Activated CD4-positive, alpha-beta T cell treated with anti-CD3 and anti-CD28 coated beads, Interleukin-2, amount 50 U/mL, for 16 hours (primary cell): ENCODE data around the gene MTCL3.

Source experiments
- DNase-seq: peaks from one replicate; pipeline ENCODE4 v3.0.0-alpha.2; 2020

MTCL3 gene

GRCh38 chr6:127518710-127519468 lies at the start of gene MTCL3:
TSS of gene MTCL3 (minus strand) at chr6:127519335.
- DNase-seq: peak; percentile 77

GRCh38 chr6:127567476-127567875 lies 48.3 kb upstream of the MTCL3 start:
- DNase-seq: no peak

GRCh38 chr6:127566651-127567050 lies 47.5 kb upstream of the MTCL3 start:
- DNase-seq: no peak

- no peak for DNase-seq
These were observed 47.0 kb upstream of the MTCL3 start for GRCh38 chr6:127566119-127566518.

GRCh38 chr6:127564761-127565160 lies 45.6 kb upstream of the MTCL3 start:
- DNase-seq: no peak

- no peak for DNase-seq
These were observed 42.5 kb upstream of the MTCL3 start for GRCh38 chr6:127561660-127562059.

- DNase-seq: peak; percentile 47
These were observed 35.4 kb upstream of the MTCL3 start for GRCh38 chr6:127554435-127555006.

- DNase-seq: no peak
These were observed 31.3 kb upstream of the MTCL3 start for GRCh38 chr6:127550403-127550802.

GRCh38 chr6:127547904-127548649 lies 28.9 kb upstream of the MTCL3 start:
- DNase-seq: no peak

- DNase-seq: peak; percentile 14
These were observed 28.1 kb upstream of the MTCL3 start for GRCh38 chr6:127547215-127547614.

GRCh38 chr6:127539272-127539671 lies 20.1 kb upstream of the MTCL3 start:
- peak; percentile 10 for DNase-seq

- DNase-seq: no peak
These were observed 19.7 kb upstream of the MTCL3 start for GRCh38 chr6:127538750-127539264.

- no peak for DNase-seq
These were observed 14.6 kb upstream of the MTCL3 start for GRCh38 chr6:127533736-127534135.

- DNase-seq: no peak
These were observed 13.9 kb upstream of the MTCL3 start for GRCh38 chr6:127533011-127533410.

- DNase-seq: no peak
These were observed 3.6 kb upstream of the MTCL3 start for GRCh38 chr6:127522714-127523113.

- DNase-seq: no peak
These were observed 931 bp upstream of the MTCL3 start for GRCh38 chr6:127520066-127520465.

- no peak for DNase-seq
These were observed 292 bp upstream of the MTCL3 start for GRCh38 chr6:127519469-127519785.

- peak; percentile 26 for DNase-seq
These were observed 885 bp downstream of the MTCL3 start for GRCh38 chr6:127518191-127518709.

GRCh38 chr6:127517693-127518092 lies 1.4 kb downstream of the MTCL3 start:
- no peak for DNase-seq

- DNase-seq: peak; percentile 75
These were observed 2.4 kb downstream of the MTCL3 start for GRCh38 chr6:127516662-127517273.

GRCh38 chr6:127515794-127516661 lies 3.1 kb downstream of the MTCL3 start:
- peak; percentile 77 for DNase-seq

GRCh38 chr6:127515234-127515793 lies 3.8 kb downstream of the MTCL3 start:
- peak; percentile 47 for DNase-seq
